ENCODE data around the gene USP48.

DNA sequence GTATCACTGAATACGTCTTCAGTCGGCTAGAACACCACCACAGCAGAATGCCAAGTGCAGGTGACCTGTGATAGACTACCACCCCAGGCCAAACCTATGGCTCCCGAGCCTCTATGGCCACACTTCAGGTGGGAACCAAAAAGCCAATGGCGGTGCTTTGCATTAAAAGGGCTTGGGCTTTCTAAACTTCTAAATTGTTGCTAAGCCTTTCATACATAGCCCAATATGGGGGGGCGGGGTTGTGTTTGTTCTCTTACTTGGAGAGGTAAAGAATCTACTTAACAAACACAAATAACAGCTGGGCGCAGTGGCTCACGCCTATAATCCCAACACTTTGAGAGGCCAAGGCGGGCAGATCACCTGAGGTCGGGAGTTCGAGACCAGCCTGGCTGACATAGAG is 19.7 kb downstream of the USP48 start:
- TF ChIP-seq, protein P1, sequence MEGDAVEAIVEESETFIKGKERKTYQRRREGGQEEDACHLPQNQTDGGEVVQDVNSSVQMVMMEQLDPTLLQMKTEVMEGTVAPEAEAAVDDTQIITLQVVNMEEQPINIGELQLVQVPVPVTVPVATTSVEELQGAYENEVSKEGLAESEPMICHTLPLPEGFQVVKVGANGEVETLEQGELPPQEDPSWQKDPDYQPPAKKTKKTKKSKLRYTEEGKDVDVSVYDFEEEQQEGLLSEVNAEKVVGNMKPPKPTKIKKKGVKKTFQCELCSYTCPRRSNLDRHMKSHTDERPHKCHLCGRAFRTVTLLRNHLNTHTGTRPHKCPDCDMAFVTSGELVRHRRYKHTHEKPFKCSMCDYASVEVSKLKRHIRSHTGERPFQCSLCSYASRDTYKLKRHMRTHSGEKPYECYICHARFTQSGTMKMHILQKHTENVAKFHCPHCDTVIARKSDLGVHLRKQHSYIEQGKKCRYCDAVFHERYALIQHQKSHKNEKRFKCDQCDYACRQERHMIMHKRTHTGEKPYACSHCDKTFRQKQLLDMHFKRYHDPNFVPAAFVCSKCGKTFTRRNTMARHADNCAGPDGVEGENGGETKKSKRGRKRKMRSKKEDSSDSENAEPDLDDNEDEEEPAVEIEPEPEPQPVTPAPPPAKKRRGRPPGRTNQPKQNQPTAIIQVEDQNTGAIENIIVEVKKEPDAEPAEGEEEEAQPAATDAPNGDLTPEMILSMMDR (IDR thresholded peaks at IDR 0.05; ENCODE audit: low read depth, low read length), result no peak
- no peak for TF ChIP-seq EZH2phosphoT487 (IDR thresholded peaks at IDR 0.05; ENCODE audit: low read depth)
